ENCODE data around the gene ARFRP1.
"Not testable (repeated sequence)": the region's sequence is repeated elsewhere in the genome, so short reads cannot be mapped to it uniquely, and the experiment has no call there.

ARFRP1 gene

DNA sequence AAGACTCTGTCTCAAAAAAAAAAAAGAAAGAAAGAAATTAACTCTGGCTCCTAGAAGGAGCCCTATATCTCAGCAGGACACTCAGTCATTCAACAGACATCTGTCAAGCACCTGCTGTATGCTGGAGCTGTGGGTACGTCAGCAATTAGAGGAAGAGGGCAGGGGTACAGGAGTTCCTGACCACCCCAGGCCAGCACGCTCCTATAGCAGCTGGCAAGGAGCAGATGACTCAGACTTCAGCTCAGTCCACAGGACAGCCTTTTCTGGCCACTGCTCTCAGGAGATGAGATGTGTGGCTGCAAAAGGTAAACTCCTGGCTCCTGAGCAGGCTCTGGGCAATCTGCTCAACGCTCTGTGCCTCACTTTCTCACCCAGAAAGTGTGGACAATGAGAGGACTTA, 51.3 kb downstream of the ARFRP1 start:
- no peak for DNase-seq (ENCODE audit: low read depth, low spot score)

DNA sequence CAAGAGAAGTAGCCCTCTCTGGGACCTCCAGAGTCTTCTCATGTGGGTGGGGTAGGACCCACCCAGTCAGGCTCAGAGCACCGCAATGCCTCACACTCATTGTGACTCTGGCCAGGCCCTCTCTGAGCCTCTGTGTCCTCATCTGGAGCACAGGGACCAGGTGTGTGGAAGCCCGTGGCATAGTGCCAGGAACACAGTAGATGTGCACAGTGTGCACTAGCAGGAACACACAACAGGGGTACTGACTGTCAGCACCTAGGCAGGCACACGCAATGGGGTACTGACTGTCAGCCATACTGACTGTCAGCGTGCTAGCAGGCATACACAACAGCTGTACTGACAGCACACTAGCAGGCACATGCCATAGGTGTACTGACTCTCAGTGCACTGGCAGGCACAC, 52.5 kb downstream of the ARFRP1 start:
- no peak for DNase-seq (ENCODE audit: low read depth, low spot score)

DNA sequence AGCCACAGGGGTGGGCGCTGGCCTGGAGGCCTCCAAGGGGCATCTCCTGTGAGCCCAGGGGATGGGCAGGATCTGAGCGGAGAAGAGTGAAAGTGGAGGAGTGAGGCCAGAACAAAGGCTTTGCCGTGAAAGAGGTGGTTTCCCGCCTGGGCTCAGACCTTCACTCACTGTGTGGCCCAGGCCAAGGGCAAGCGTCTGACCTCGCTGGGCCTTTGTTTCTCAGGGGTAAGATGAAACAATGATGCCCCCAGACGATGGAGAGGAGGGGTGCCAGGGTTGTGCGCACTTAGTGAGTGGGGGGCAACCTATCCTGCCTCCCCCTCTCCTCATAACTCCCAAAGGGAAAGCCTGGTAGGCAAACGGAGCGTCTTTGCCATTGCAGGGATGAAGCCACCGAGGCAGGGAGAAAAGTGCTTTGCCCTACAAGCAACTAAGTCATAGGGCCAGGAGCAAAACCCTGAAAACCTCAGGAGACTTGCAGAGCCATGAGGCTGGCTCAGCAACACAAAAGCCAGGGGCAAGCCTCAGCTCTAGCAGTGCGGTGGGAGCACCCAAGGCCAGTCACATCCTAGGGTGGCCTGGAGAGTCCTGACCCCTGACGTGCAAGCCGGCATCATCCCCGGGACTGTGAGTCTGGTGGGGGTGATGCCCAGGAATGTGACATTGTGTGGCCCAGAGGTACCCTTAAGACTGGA, 53.7 kb downstream of the ARFRP1 start:
- DNase-seq (ENCODE audit: low read depth, low spot score), result no peak

DNA sequence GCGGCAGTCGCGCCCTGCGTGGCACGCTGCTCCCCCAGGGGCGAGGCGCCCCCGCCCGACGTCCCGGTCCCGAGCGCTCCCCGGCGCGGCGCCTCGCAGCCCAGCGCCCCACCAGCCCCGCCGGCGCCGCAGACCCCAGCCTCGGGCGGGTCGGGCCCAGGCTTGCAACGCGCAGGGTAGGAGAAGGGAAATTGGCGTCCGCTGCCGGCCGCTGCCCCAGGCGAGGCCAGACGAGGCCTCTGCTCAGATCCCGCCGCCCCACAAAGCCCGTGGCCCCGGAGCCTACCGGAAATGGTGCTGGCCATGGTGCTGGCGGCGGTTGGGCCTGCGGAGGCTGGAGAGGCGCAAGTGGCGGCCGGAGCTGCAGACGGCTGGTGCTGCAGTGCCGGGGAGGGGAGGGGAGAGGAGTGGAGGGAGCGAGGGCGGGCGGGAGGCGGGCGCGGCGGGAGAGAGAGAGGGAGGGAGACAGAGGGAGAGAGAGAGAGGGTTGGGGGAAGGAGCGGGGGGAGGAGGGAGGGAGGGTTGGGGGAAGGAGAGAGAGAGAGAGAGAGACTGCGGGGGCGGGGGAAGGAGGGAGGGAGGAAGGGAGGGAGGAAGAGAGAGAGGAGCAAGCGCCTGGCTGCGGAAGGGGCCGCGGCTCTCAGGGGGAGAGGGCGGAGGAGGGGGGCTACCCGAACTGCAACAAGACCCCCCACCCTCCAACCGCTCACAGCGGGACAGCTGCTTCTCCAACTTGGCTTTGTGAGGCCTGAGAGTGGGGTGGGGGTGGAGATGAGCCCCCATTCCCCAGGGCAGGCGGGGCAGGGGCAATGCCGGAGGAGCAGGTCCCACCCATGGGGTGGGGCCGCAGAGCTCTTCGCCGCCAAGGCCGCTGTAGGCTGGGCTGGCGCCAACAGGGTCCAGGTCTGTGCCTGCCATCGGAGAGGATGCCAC, 54.5 kb downstream of the ARFRP1 start, which contains the start of gene STMN3:
Gene STMN3, minus strand, starts transcription at position 384 of the 933 bp plus-strand sequence. Its CDS starts 79 bp downstream, at position 305.
- peak; percentile 98 for DNase-seq (ENCODE audit: low read depth, low spot score)

DNA sequence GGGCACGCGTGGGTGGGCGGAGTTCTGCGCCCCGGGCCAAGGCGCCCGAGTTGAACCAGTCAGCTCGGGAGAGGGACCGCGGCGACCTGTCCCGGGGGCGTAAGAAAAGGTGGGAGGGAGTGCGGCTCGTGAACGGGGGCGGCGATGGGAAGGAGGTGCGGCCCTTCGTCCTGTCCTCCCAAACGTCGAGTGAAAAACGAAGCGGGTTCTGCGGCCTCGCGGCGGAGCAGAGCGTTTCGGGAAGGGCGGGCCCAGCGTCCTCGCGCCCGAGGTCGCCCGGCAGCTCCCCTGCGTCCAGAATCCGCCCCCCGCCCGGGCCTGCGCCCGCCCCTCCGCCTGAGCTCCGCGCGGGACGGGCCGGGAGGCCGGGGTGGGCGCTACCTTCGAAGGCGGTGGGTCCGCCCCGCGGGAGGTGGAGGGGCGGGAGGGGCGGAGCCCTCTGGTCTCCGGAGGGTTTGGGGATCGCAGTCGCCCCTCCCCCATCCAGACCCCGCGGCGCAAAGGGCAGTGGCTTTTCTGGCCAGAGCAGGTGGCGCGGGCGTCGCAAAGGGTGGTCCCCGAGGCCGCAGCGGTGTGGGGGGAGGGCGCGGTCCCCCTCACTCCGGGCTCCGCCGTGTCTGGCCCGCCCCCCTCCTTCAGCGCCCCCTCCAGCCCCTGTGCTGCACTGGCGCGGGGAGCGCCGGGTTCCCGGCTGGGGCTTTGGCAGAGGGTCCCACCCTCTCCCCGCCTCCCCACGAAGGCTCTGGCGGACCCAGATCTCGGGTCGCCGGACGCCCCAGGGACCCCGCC, 55.4 kb downstream of the ARFRP1 start:
- DNase-seq (ENCODE audit: low read depth, low spot score), result peak; percentile 55

DNA sequence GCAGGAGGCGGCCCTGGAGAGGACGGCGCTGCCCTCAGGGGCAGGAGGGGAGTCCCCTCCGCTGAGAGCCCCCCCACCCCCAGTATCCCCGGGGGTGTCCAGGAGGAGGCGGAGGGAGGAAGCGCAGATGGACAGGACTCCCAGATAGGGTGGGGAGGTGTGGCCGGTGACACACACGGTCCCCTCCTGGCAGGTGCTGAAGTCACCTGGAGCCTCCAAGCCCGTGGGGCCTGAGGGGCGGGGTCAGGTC, 55.9 kb downstream of the ARFRP1 start:
- peak; percentile 26 for DNase-seq (ENCODE audit: low read depth, low spot score)

DNA sequence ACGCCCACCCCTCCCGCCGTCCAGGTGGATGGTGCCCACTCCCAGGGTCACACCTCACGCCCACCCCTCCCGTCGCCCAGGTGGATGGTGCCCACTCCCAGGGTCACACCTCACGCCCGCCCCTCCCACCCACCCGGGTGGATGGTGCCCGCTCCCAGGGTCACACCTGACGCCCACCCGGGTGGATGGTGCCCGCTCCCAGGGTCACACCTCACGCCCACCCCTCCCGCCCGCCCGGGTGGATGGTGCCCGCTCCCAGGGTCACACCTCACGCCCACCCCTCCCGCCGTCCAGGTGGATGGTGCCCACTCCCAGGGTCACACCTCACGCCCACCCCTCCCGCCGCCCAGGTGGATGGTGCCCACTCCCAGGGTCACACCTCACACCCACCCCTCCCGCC, 57.3 kb downstream of the ARFRP1 start:
- not testable (repeated sequence) for DNase-seq (ENCODE audit: low read depth, low spot score)

DNA sequence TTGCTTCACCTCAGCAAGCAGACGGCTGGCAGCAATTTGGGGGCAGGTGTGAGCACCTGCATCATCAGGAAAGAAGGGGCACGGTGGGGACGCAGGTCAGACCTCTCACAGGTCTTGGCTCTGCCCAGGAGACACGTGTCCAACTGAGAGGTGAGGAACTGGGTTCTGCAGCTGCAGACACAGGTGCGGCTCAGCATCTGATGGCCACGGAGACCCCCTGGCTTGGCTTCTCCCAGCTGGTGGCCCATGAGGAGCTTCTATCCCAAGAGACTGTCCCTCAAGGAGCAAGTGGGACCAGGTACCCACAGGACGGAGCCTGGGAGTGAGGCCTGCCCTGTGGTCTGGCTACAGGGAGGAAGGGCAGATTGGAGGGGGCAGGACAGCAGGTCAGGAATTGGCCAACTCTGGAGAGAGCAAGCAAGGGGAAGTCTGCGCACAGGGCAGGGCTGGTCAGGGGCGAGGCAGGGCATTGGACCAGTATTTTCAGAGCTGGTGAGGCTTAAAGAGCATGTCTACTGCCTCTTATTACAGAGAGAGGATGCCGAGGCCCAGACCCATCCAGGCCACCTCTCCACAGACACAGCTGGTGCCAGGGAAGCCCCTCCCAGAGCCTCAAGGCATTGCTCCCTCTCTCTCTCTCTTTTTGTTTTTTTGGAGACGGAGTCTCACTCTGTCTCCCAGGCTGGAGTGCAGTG, 58.7 kb downstream of the ARFRP1 start:
- DNase-seq (ENCODE audit: low read depth, low spot score), result no peak

Measured in astrocyte of the hippocampus (primary cell).